GM18951 (cell line): ENCODE measurements around the gene CNPY3.
"Not testable (repeated sequence)": the region's sequence is repeated elsewhere in the genome, so short reads cannot be mapped to it uniquely, and the experiment has no call there.

Experiments
- POLR2A ChIP-seq: IDR thresholded peaks from 4 replicates; pipeline ENCODE4 v1.6.1; 2011; ENCODE audit warnings: mild to moderate bottlenecking; ENCODE audit not compliant: insufficient read length, insufficient read depth; ENCODE audit errors: extremely low read depth
- in situ Hi-C: fragments of 300-500 bp; cut with MboI; formaldehyde crosslinking; loops from one replicate; pipeline ENCODE4 v1.12.0; 2022; ENCODE audit warnings: low sequenced_read_pairs, mixed read lengths, inconsistent platforms; ENCODE audit not compliant: unreplicated experiment

The CNPY3 gene

DNA sequence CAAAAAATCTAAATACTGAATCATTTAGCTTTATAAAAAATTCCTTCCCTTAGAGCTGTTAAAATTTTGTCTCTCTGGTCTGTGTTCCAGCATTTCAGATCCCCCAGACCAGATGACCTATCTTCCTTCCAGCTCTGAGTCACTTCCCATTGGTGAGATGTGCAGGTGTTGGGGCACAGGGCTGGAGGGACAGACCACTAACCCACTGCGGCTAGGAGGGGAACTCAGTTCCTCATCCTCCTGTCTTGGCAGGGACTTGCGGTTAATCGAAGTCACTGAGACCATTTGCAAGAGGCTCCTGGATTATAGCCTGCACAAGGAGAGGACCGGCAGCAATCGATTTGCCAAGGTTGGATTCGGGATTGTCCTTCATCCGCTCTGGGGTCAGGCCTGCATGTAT, 6.0 kb downstream of the CNPY3 start:
- in situ Hi-C loops, result no loop called here

DNA sequence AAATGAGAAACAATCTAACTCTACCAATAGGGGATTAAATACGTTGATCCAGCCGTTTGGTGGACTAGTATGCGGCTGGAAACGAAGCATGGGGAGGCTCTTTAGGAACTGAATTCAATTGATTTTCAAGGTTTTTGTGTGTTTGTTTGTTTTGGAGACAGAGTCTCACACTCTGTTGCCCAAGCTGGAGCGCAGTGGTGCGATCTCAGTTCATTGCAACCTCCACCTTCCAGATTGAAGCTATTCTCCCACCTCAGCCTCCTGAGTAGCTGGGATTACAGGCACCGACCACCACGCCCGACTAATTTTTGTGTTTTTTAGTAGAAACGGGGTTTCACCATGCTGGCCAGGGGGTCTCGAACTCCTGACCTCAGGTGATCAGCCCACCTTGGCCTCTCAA, 7.1 kb downstream of the CNPY3 start:
- TF ChIP-seq POLR2A, result no peak
- in situ Hi-C loops, result no loop called here

More for the DNA sequence above, 6.0 kb downstream of the CNPY3 start:
- TF ChIP-seq POLR2A, result no peak

DNA sequence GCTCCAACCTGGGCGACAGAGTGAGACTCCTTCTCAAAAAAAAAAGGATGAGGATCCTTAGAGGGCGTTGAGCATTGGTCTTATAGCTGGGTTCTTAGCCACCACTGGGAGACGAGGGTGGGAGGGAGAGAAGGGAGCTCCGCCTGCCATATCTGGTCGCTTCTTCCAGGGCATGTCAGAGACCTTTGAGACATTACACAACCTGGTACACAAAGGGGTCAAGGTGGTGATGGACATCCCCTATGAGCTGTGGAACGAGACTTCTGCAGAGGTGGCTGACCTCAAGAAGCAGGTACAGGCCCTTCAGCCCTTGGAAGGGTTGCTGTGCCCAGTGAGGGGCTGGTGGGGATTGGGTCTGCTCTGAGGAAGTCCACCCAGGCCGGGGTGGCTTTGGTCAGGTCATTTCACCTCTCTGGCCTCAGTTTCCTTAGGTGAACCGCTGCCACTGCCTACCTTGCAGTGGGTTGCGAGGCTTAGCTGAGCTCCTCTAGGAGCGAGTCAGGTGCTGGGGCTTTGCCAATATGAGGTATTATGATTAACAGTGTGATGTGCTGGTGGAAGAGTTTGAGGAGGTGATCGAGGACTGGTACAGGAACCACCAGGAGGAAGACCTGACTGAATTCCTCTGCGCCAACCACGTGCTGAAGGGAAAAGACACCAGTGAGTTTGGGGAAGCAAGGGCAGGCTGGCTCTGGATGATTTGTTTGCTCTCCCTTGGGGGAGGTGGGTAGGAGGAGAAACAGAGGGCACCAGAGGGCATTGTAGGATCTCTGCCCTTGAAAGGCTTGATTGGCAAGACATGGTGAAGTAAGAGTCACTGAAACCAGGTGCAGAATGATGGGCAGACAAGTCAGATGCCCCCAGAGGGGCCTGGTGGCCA, 8.5 kb downstream of the CNPY3 start:
- in situ Hi-C loops, result no loop called here

DNA sequence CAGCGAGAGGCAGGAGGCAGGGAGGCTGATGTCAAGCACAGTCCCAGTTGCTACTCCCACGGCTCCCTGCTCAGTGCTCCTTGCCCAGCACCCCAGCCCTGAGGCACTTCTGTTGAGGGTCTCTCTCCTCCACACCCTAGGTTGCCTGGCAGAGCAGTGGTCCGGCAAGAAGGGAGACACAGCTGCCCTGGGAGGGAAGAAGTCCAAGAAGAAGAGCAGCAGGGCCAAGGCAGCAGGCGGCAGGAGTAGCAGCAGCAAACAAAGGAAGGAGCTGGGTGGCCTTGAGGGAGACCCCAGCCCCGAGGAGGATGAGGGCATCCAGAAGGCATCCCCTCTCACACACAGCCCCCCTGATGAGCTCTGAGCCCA, 9.1 kb downstream of the CNPY3 start:
- in situ Hi-C loops, result no loop called here
- no peak for TF ChIP-seq POLR2A

More for the DNA sequence above, 8.5 kb downstream of the CNPY3 start:
- TF ChIP-seq POLR2A, result no peak

DNA sequence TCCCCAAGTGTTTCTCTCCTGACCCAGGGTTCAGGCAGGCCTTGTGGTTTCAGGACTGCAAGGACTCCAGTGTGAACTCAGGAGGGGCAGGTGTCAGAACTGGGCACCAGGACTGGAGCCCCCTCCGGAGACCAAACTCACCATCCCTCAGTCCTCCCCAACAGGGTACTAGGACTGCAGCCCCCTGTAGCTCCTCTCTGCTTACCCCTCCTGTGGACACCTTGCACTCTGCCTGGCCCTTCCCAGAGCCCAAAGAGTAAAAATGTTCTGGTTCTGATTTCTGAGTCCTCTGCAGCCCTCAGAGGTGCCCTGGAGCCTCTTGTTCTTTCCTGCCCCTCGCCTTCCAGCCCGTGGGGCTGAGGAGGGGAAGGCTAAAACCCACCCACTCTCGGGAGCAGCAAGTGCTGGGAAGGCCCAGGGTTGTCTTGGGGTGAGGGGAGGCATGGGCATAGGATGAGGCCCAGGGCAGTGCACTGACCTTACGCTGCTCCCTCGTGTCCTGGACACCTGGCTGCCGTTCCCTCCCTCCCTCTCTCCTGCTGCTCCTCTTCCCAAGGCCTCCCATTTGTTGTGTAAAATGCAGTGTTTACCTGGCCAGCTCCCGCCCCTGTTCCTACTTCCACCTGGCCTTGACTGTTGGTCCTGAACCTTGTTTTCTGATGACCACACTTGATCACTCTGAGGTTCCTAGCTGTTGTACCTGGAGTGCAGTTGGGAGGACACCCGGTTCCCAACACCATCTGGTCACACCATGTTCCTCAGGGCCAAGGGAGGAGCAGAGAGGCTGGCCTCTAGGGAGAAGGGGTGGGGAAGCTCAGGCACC, 9.9 kb downstream of the CNPY3 start:
- in situ Hi-C loops, result no loop called here
- no peak for TF ChIP-seq POLR2A

DNA sequence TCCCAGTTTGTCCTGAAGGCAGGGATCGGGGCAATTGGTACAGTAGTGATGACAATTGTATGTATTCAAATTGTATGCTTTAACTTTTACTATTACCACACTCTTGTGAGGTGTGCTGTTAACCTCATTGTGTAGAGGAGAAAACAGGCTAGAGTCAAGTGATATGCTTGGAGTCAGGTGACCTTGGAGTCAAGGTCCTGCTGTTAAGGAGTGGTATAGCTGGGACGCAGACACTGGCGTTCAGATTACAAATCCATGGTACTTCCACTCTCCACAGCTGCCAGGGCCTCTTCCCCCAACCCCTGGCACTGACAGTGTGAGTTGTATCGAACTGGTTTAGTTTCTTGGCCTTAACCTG, 10.5 kb downstream of the CNPY3 start:
- in situ Hi-C loops, result no loop called here
- TF ChIP-seq POLR2A, result no peak

DNA sequence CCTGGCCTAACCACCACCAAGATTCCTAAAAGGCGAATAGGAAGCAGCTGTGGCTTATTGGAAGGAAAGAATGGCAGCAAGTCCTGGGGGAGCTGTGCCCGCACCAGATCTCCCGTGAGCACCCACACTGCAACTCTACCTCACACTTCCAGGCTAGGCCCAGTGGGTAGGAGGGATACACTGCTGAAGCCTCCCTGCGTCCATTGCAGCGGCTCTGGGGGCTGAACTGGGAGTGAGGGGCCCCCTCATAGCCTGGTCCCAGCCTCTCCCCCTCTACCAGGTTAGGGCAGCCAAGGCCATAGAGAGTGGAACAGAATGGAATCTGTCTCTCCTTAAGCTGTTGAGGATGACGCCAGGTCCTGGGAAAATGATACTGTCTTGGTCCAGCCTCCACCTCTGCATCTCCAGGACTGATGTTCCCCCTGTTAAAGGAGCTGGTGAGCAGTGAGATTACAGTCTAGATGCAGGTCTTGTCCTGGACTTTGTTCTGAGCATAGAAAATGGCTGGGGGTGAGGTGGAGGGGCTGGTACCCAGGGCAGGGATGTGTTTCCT, 11.3 kb downstream of the CNPY3 start:
- TF ChIP-seq POLR2A, result no peak
- in situ Hi-C loops, result no loop called here

DNA sequence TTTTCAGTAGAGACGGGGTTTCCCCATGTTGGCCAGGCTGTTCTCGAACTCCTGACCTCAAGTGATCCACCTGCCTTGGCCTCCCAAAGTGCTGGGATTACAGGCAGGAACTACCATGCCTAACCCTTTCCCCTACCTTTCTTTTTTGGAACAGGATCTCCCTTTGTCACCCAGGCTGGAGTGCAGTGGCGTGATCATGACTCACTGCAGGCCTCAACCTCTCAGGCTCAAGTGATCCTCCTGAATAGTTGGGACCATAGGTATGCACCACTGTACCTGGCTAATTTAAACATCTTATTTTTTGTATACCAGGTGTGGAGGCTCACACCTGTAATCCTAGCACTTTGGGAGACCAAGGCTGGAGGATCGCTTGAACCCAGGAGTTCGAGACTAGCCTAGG, 12.1 kb downstream of the CNPY3 start:
- in situ Hi-C loops, result not testable (repeated sequence)

DNA sequence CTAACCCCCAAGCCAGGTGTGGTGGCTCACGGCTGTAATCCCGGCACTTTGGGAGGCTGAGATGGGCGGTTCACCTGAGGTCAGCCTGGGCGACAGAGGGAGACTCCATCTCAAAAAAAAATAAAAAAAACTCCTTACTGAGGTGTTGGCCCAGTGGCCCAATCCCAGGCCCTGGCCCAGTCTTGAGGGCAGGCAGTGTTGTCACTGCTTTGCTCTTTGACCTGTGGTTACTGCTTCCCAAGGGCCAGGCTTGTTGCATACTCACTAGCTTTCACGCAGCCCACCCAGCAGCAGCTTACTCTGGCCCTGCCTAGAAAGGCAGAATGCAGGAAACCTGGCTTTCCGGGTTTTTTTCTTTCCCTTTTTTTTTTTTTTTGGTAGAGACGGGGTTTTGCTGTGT, 13.2 kb downstream of the CNPY3 start:
- in situ Hi-C loops, result no loop called here
- TF ChIP-seq POLR2A, result no peak

DNA sequence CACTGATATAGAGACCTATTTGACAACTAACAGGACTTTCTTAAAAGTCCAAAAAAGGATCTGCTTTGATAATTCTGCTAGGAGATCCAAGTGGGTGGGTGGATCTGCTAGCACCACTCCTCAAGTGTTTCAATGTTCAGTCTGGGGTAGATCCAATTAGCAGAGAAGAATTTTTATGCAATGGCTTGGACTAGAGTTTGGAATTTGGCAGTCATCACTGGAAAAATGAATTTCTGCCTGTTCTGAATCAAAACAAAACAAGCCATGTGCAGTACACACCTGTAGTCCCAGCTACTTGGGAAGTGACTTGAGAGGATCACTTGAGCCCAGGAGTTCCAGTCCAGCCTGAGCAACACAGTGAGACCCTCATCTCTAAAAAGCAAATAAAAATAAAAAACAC, 18.7 kb downstream of the CNPY3 start:
- TF ChIP-seq POLR2A, result no peak
- in situ Hi-C loops, result no loop called here

DNA sequence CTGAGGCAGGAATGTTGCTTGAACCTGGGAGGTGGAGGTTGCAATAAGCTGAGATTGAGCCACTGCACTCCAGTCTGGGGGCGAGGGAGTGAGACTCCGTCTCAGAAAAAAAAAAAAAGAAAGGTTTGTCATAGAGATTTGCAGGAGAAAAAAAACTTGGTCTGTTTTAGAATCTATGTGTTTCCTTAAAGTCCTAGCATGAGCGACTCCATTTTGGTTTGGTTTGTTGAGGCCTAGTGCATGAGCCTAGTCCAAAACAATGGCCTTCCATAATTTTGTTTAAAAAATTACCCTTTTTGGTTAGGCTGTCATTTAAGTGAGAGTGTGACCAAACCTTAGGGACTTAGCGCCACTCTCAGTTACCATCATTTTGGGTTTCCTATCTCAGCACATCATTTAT, 23.1 kb downstream of the CNPY3 start:
- no peak for TF ChIP-seq POLR2A
- in situ Hi-C loops, result no loop called here

DNA sequence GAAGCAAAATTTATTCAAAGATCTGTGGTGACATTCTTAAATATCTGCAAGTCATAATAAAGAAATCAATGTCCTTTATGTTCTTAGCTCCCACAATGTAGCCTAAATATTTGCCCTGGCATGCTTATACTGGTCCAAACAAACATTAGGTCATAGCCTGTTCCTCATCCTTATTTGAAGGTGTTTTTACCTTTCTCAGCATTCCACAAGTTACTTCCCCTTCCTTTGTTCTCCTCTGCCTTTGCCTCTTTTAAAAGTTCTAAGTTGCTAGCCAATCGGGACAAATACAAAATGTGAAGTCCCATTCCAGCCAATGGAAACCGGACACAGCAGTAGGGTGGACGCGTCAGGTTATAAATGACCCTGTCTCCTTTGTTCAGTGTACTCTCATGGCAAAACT, 25.1 kb downstream of the CNPY3 start:
- in situ Hi-C loops, result not testable (repeated sequence)

DNA sequence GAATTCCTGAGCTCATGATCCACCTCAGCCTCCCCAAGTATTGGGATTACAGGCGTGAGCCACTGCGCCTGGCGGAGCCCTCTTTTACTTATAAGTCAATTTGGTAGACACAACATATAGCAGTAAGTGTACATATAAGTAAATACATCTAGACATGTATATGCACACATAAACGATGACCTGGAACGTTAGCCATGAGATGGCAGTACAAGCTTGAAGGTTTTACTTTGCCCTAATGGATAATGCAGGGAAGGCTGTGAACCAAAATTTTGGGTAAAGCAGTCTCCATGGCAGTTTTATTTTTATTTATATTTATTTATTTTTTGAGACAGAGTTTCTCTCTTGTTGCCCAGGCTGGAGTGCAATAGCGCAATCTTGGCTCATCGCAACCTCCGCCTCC, 28.8 kb downstream of the CNPY3 start:
- no peak for TF ChIP-seq POLR2A

DNA sequence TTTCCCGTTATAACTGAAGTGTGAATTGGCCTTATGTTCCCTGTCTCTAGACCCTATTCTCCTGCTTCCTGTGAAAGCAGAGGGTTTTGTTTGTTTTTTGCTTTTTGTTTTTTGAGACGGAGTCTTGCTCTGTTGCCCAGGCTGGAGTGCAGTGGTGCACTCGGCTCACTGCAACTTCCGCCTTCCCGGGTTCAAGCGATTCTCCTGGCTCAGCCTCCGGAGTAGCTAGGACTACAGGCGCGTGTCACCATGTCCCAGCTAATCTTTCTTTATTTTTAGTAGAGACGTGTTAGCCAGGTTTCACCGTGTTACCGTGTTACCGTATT, 30.6 kb downstream of the CNPY3 start:
- TF ChIP-seq POLR2A, result no peak
- in situ Hi-C loops, result no loop called here

More for the DNA sequence above, 28.8 kb downstream of the CNPY3 start:
- in situ Hi-C loops, result no loop called here

DNA sequence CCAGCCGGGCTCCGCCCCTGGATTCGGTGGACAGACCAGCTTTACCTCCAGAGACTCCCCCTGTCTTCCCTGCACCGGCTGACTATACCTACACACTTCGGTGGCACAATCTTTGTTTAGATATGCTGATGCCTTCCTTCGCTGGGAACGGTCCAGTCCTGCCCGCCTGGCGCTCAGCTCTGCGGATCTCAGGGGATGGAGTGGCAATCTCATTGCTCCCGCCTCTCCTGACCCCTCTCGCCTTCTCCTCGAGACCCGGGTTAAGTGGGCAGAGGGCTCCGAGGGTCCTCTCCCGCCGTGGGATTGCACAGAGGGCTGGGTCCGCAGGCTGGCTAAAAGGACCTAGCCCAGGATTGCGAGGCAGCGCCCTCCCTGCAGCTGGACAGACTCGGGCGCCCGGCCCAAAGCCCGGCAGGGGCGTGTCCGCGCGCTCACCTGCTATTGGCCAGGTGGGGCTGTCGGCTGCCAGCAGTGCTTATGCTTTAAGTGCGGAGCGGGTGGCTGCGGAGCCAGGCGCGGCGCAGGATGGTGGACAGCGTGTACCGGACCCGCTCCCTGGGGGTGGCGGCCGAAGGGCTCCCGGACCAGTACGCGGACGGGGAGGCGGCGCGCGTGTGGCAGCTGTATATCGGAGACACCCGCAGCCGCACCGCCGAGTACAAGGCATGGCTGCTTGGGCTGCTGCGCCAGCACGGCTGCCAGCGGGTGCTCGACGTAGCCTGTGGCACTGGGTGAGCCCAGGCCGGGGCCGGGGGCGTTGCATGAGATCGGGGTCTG, 31.2 kb downstream of the CNPY3 start, which contains the start of gene GNMT:
TSS of gene GNMT (plus strand) at position 512 of the 777 bp plus-strand sequence. CDS start at position 526, 14 bp downstream.
- in situ Hi-C loops, result no loop called here
- no peak for TF ChIP-seq POLR2A
